Hematopoietic multipotent progenitor cell treated with erythropoietin and hydrocortisone succinate and interleukin-3 and kit ligand, for 17 days (in vitro differentiated cells): ENCODE results near the gene PNP.

Experiments
- DNase-seq: peaks from one replicate; pipeline ENCODE4 v3.0.0-alpha.2; 2015; ENCODE audit warnings: low spot score

Gene PNP

DNA sequence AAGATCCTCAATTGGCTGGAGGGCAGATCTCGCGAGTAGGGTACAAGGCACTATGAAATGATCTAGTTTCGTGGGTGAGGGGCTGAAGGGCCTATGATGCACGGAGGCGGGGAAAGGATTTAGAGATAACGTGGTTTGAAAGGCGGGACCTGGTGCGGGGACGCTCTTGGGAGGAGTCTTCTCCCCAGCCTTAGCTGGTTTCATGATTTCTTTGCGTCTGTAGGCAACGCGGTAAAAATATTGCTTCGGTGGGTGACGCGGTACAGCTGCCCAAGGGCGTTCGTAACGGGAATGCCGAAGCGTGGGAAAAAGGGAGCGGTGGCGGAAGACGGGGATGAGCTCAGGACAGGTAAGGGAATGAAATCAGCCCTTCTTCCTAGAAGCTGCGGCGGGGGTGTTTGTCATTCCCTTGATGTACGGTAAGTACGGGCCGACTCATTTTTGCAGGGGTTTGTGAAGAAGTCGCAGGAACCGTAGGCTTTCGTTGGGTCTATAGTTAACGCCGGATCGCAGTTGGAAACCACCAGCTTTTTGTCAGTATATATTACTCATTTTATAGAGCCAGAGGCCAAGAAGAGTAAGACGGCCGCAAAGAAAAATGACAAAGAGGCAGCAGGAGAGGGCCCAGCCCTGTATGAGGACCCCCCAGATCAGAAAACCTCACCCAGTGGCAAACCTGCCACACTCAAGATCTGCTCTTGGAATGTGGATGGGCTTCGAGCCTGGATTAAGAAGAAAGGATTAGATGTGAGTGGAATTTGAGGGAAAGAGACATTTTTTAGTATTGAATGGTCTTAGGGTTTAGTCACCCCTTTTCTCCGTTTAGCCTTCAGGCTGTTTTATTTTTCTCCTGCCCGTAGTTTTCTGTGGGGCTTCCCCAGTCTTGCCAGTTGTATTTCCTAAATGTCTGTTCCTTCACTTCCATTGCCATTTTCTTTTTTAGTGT lies 13.6 kb upstream of the PNP start:
- no peak for DNase-seq

DNA sequence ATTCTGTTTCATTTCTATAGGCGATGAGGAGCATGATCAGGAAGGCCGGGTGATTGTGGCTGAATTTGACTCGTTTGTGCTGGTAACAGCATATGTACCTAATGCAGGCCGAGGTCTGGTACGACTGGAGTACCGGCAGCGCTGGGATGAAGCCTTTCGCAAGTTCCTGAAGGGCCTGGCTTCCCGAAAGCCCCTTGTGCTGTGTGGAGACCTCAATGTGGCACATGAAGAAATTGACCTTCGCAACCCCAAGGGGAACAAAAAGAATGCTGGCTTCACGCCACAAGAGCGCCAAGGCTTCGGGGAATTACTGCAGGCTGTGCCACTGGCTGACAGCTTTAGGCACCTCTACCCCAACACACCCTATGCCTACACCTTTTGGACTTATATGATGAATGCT lies 12.2 kb upstream of the PNP start:
- no peak for DNase-seq

DNA sequence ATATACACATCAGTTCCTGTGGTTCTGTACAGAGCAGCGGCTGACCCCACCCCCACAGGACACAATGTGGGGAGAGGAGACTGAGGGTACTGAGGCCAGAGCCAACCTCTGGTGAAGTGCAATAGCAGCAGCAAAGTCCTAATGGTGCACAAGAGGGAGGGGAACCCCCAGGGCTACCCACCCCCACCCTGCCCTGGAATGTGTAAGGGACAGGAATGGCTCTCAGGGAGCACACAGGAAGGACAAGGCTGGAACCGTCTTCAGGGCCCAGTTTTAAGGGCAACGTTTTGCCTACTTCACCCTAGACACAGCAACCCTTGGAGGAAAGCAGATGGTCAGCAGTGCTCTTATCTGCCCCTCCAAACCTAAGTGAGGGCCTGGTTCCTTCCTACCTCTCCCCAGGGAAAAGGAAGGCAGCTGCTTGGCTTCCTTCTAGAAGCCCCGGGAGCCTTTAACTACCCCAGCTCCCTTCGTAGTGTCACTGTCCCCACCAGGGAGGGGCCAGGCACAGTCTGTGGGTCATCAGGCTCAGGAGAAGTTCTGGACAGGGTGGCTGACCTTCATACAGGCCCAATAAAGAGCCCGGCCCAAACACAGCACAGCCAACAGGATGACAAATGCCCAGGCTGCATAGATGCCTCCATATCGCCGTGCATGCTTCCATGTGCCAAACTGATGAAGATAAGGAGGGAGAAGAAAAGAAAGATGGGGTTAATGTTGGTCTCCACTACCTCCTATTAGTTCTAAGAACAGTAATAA lies 11.0 kb upstream of the PNP start:
- no peak for DNase-seq

DNA sequence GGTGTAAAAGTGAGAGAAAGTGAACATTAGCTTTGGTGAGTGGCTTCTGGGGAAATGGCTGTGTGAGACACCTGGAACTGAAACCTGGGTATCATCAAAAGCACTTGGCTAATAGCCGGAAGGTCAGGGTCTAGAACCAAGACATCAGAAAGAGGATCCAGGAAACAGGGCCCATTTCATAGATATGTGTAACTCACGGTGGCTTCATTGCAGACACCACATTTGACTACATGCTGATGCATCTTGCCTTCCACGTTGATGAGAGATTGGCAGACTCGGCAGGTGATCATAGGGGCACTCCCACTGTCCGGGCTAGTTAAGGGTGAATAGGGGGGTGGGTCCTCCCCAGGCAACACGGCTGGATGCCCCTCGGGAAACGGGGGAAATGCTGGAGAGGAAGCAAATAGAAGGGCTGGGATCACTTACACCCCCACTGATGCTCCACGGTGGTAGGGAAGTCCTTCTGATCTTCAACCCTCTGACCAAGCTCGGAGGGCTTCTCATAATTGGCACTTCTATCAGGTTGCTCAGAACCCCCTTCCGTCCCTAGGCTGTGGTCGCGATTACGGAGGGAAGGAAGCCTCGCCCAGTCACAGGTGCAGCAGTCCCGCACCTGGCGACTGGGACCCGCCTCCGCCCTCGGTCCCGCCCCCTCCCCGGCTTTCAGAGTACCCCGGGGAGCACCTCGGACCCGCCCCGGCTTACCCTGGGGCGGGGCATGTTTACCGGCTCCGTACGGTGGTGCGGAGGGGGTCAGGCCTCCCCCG lies 8.6 kb upstream of the PNP start:
- DNase-seq = peak; percentile 83

DNA sequence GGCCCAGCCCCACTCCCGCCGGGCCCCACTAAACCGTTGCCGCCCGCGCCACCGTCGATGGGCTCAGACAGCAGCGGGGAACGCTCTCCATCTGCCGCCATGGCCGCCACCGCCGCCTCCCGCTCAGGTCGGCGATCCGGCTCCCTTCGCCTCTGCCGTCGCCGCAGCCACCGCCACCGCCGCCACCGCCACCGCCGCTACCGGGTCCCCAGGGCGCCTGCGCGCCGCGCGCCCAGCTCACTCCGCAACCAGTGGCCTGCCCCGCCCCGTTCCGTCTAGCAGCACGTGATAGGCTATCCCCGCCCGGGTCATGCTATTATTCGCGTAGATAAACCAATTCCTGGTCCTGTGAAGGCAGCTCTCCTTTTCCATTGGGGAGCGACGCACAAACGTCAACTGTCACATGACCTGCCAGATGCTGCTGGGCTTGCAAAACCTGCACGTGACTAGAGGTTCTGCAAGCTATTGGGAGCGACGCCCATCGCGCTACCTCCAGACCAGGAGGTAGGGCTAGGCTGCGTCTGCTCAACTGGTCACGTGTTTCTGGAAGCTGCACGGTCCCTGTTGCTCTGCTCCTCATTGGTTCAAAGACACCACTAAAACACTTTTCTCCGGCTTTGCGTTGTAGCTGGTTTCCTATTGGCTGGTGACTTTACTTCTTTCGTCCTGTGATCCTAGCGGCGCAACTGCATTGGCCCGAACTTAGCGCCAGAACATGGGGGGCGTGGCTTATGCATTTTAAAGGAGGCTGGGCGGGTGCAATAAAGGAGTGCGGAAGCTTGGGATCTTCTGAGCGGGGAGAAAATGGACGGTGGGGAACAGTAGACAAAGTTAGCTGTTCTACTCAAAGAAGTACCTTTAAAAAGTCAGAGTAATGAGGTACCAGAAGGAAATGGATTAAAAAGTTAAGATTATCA lies 7.7 kb upstream of the PNP start, which contains the start of gene PIP4P1:
TSS of gene PIP4P1 (minus strand) at position 210 of the 917 bp plus-strand sequence. CDS start at position 101, 109 bp downstream.
- peak; percentile 100 for DNase-seq

- no peak for DNase-seq
Observed at GRCh38 chr14:20468764-20469241, 403 bp upstream of the PNP start.

DNA sequence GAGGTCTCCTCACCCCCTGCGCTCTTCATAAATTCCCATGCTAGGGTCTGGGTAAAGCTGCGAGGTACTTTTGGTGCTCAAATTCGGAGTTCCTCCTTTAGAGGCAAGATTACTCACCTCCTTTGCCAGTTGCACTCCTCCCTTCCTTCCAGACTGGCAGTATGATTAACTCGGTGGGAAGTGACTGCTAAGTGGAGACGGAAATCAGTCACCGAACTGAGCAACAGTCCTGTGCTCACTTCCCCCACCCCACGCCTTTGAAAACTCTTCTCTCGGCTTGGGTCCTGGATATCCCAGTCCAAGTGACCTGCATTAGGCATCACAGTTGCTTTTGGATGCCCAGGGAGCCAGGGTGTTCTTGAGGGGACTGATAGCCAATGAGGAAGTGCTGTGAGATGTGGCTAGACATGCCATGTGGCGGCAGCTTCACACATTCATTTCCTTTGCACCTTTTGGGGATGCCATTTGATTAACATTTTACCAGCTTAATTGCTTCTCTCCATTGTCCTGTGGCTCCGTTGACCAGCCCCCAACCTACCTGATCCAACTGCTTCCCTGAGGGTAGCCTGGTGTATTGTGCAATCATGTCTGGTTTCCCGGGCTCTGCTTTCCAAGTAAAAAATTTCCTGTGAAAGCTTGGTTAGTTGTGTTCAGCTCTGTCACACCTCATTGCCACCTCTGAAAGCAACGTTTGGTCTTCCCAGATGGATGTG lies 840 bp downstream of the PNP start:
- DNase-seq = peak; percentile 84

GRCh38 chr14:20470603-20470901 lies 1.3 kb downstream of the PNP start:
- DNase-seq = no peak

DNA sequence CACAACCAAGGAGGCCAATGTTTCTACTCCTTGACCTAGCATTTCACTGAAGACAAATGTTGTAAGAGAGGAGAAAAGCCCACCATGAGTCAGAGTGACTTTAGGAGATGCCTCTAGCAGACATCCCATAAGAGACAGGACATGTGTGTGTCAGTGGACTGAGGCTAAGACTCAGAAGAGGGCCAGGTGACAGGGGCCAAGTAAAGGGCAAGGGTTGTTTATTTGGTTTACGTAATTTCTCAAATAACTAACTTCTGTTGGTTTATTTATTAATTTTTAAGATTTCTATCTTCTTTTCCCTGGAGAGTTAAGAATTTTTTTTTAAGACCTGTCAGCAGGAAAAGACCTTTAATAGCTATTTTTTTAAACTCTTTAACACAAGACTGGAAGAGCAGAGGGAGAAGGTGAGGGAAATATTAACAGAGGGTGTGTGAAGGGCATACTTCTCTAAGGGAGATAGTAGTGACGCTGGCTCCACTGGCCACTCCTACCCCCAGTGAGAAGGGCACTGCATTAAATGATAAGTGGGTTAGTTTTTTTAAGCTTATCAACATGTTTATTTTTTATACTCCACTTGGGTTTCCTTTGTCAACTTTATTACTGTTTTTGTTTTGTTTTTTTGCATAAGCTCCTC lies 3.4 kb downstream of the PNP start:
- peak; percentile 90 for DNase-seq

DNA sequence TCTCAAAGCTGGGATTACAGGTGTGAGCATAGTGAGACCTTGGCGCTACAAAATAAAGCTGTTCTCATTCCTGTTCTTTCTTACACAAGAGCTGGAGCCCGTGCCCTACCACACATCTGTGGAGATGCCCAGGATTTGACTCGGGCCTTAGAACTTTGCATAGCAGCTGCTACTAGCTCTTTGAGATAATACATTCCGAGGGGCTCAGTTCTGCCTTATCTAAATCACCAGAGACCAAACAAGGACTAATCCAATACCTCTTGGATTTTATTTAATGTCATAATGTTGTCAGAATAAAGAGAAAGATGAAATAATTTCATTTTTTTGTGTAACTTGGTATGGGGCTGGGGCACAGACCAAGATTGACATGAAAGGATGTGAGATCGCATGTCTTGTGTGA lies 7.6 kb downstream of the PNP start:
- peak; percentile 66 for DNase-seq

- DNase-seq = peak; percentile 89
Observed at GRCh38 chr14:20477211-20477876, 8.1 kb downstream of the PNP start.

GRCh38 chr14:20478894-20479293 lies 9.7 kb downstream of the PNP start:
- peak; percentile 49 for DNase-seq

GRCh38 chr14:20482382-20482781 lies 13.2 kb downstream of the PNP start:
- peak; percentile 92 for DNase-seq

GRCh38 chr14:20485900-20486299 lies 16.7 kb downstream of the PNP start:
- DNase-seq = no peak

GRCh38 chr14:20486684-20487395 lies 17.6 kb downstream of the PNP start:
- DNase-seq = peak; percentile 64

DNA sequence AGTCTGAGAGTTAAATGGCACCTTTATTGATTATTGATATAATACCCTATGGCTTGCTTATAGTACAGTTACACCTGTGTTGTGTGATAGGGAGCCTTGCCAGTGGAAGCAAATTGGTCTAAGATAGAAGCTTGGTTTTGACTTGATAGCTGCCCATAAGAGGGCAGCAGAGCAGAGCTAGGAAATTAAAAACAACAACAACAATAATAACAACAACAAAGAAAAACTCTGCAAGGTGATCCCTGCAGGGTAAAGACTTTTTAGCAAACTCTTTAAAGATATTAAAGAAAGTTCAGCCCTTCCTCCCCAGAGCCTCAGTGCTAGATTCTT lies 18.2 kb downstream of the PNP start:
- DNase-seq = peak; percentile 75

DNA sequence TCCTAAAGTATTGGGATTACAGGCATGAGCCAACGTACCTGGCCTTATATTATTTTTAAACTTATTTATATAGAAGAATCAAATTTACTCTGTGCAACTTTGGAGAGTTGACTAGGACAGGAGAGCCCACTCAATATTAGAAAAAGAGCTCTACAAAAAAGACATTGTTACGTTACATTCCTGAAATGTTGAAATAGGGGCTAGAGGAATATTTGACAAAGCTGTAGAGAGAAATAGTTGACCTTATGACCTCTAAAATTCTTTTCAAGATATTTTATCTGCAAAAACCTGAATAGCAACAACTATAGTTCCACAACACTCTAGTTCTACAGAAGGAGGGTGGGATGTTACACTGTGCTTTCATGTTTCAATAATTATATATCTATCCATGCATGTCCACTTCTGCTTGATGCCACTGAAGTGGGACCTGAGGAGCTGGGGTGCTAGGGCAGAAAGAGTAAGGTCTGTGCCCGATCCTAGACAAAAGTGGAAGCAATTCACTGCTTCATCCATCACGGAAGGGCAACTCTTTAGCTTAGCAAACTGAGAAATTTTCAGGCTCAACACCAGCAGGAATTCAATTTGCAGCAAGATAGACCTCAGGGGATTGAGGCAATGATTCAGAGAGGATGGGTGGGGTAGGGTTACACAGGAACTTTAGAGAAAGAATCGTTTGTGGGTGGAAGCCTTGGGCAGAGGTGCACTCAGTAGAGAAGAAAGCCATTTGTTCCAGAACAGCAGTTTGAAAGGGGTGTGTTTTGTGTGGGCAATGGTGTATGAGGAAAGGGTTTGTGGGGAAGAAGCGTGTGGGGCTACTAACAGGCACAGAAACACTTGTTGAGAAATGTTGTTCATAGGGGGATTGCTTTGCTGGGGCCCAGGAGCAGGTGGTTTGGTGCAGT lies 20.1 kb downstream of the PNP start:
- no peak for DNase-seq

DNA sequence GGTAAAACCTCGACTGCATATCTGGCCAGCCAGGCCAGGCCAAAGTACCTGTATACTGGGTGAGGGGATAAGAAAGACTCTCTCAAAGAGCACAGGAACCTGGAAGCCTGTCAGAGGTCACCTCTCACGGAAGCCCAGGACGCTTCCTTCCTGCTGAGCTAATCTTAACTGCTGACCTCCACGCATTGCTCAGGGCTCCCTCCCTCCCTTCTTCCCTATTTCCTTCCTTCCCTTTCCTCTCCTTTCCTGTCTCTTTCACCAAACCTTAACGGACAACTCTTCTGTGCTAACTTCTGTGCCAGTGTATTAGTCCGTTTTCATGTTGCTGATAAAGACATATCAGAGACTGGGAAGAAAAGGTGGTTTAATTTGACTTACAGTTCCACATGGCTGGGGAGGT lies 21.4 kb downstream of the PNP start:
- DNase-seq = no peak
